H9 (cell line): ENCODE results near the gene ZNF467. TPM values are rescaled to one million over a fixed set of nuclear protein-coding genes. Genes with fewer than 3 reads are reported as not detected.

Experiments
- DNase-seq: peaks from one replicate; pipeline ENCODE4 v3.0.0-alpha.2; 2017
- H2AFZ ChIP-seq: one replicate; pipeline ENCODE4 v1.6.1; 2013; ENCODE audit warnings: mild to moderate bottlenecking, low read length, control low read depth, moderate library complexity
- H2AK5ac ChIP-seq: 2 replicates; pipeline ENCODE4 v1.6.1; 2013; ENCODE audit warnings: low read length, control low read depth, mixed read lengths; ENCODE audit not compliant: insufficient read length
- H2BK120ac ChIP-seq: one replicate; pipeline ENCODE4 v1.6.1; 2013; ENCODE audit warnings: low read depth, mild to moderate bottlenecking, low read length, control low read depth, inconsistent platforms; ENCODE audit not compliant: poor library complexity, severe bottlenecking
- H2BK12ac ChIP-seq: 2 replicates; pipeline ENCODE4 v1.6.1; 2013; ENCODE audit warnings: low read length, control low read depth, mixed read lengths, low read depth; ENCODE audit not compliant: insufficient read length
- H2BK15ac ChIP-seq: 2 replicates; pipeline ENCODE4 v1.6.1; 2013; ENCODE audit warnings: low read depth, low read length, control low read depth
- H2BK20ac ChIP-seq: one replicate; pipeline ENCODE4 v1.6.1; 2013; ENCODE audit warnings: low read depth, mild to moderate bottlenecking, low read length, control low read depth, inconsistent platforms; ENCODE audit not compliant: poor library complexity, severe bottlenecking
- H2BK5ac ChIP-seq: 2 replicates; pipeline ENCODE4 v1.6.1; 2013; ENCODE audit warnings: low read length, control low read depth, mixed read lengths; ENCODE audit not compliant: insufficient read length
- H3K14ac ChIP-seq: 2 replicates; pipeline ENCODE4 v1.6.1; 2013; ENCODE audit warnings: low read length, control low read depth; ENCODE audit not compliant: insufficient read depth
- H3K18ac ChIP-seq: 2 replicates; pipeline ENCODE4 v1.6.1; 2013; ENCODE audit warnings: low read depth, mild to moderate bottlenecking, mixed read lengths, low read length, control low read depth; ENCODE audit not compliant: insufficient read length
- H3K23ac ChIP-seq: 2 replicates; pipeline ENCODE4 v1.6.1; 2013; ENCODE audit warnings: low read length, control low read depth, mixed read lengths, low read depth; ENCODE audit not compliant: insufficient read length
- H3K23me2 ChIP-seq: 2 replicates; pipeline ENCODE4 v1.6.1; 2013; ENCODE audit warnings: low read depth, mild to moderate bottlenecking, mixed read lengths, low read length, control low read depth; ENCODE audit not compliant: insufficient read length, poor library complexity, severe bottlenecking
- H3K27ac ChIP-seq: 2 replicates; pipeline ENCODE4 v1.5.1; 2013; ENCODE audit warnings: low read length, control low read depth, mixed read lengths, low read depth; ENCODE audit not compliant: insufficient read length
- H3K27me3 ChIP-seq: 2 replicates; pipeline ENCODE4 v1.6.1; 2013; ENCODE audit warnings: low read length, control low read depth, inconsistent platforms; ENCODE audit not compliant: insufficient read depth
- H3K4ac ChIP-seq: 2 replicates; pipeline ENCODE4 v1.6.1; 2013; ENCODE audit warnings: low read depth, mild to moderate bottlenecking, control low read depth, inconsistent platforms, low read length, moderate library complexity
- H3K4me1 ChIP-seq: 2 replicates; pipeline ENCODE4 v1.6.1; 2013; ENCODE audit warnings: low read length, control low read depth, inconsistent platforms; ENCODE audit not compliant: insufficient read depth
- H3K4me2 ChIP-seq: 2 replicates; pipeline ENCODE4 v1.6.1; 2013; ENCODE audit warnings: low read length, control low read depth, mixed read lengths; ENCODE audit not compliant: insufficient read length, insufficient read depth
- H3K56ac ChIP-seq: 2 replicates; pipeline ENCODE4 v1.6.1; 2013; ENCODE audit warnings: low read depth, mild to moderate bottlenecking, mixed read lengths, low read length, control low read depth; ENCODE audit not compliant: insufficient read length
- H3K79me1 ChIP-seq: 2 replicates; pipeline ENCODE4 v1.6.1; 2013; ENCODE audit warnings: low read depth, mild to moderate bottlenecking, moderate library complexity, low read length, control low read depth, inconsistent platforms; ENCODE audit not compliant: insufficient read depth, poor library complexity, severe bottlenecking
- H3K79me2 ChIP-seq: 2 replicates; pipeline ENCODE4 v1.6.1; 2013; ENCODE audit warnings: low read length, control low read depth, inconsistent platforms; ENCODE audit not compliant: insufficient read depth
- H3K9ac ChIP-seq: 2 replicates; pipeline ENCODE4 v1.6.1; 2013; ENCODE audit warnings: low read length, control low read depth, mixed read lengths; ENCODE audit not compliant: insufficient read length; ENCODE audit errors: extremely low read depth
- H3K9me3 ChIP-seq: one replicate; pipeline ENCODE4 v1.6.1; 2013; ENCODE audit warnings: low read depth, low read length, inconsistent platforms; ENCODE audit not compliant: control insufficient read depth
- H3T11ph ChIP-seq: one replicate; pipeline ENCODE4 v1.6.1; 2013; ENCODE audit warnings: mild to moderate bottlenecking, low read length, control low read depth, inconsistent platforms
- H4K20me1 ChIP-seq: one replicate; pipeline ENCODE4 v1.6.1; 2013; ENCODE audit not compliant: control insufficient read depth, insufficient read length, insufficient read depth
- H4K5ac ChIP-seq: 2 replicates; pipeline ENCODE4 v1.6.1; 2013; ENCODE audit warnings: low read depth, mild to moderate bottlenecking, mixed read lengths, low read length, control low read depth; ENCODE audit not compliant: insufficient read length
- H4K8ac ChIP-seq: replicated peaks from 2 replicates; pipeline ENCODE4 v1.6.1; 2013; ENCODE audit warnings: low read length, control low read depth, mixed read lengths, low read depth; ENCODE audit not compliant: insufficient read length
- H4K91ac ChIP-seq: 2 replicates; pipeline ENCODE4 v1.6.1; 2013; ENCODE audit warnings: low read depth, mild to moderate bottlenecking, moderate library complexity, mixed read lengths, low read length, control low read depth; ENCODE audit not compliant: insufficient read length
- H3K27ac Mint-ChIP-seq, 3 experiments: 2 replicates in 2 of 3; 3 replicates in 1 of 3; pipeline ENCODE4 v1.8.0; 2020 to 2021; ENCODE audit warnings: mixed read lengths in 3 of 3, mild to moderate bottlenecking in 1 of 3, moderate library complexity in 1 of 3
- H3K27me3 Mint-ChIP-seq: 2 replicates; pipeline ENCODE4 v1.8.0; 2021; ENCODE audit warnings: low read depth, mild to moderate bottlenecking, moderate library complexity, mixed read lengths
- H3K36me3 Mint-ChIP-seq, 3 experiments: 2 replicates in 2 of 3; 3 replicates in 1 of 3; pipeline ENCODE4 v1.8.0; 2020 to 2021; ENCODE audit warnings: low read depth in 3 of 3, mixed read lengths in 3 of 3; ENCODE audit not compliant: insufficient read depth in 1 of 3
- H3K4me1 Mint-ChIP-seq, 2 experiments: 2 replicates each; pipeline ENCODE4 v1.8.0; 2020; ENCODE audit warnings: mixed read lengths in 2 of 2
- H3K4me3 Mint-ChIP-seq, 2 experiments: 2 replicates in 1 of 2; 3 replicates in 1 of 2; pipeline ENCODE4 v1.8.0; 2020 to 2021; ENCODE audit warnings: mild to moderate bottlenecking in 2 of 2, mixed read lengths in 2 of 2, moderate library complexity in 1 of 2
- H3K9me3 Mint-ChIP-seq, 2 experiments: 2 replicates in 1 of 2; 3 replicates in 1 of 2; pipeline ENCODE4 v1.8.0; 2020; ENCODE audit warnings: mild to moderate bottlenecking in 2 of 2, mixed read lengths in 2 of 2, moderate library complexity in 1 of 2
- WGBS: extraction: QIAGEN DNeasy Blood & Tissue Kit; methylation state at CpG from one replicate; pipeline ENCODE4 v1.1.7; 2013; ENCODE audit warnings: missing lambda C conversion rate, low lambda C conversion rate, mixed read lengths; ENCODE audit not compliant: insufficient read length; ENCODE audit errors: extremely low coverage; 5-methylcytosine and 5-hydroxymethylcytosine counted together
- total RNA-seq: library from RNA; stranded (reverse); gene quantifications from 2 replicates; pipeline ENCODE4 v1.2.1, GENCODE V29; 2021
- TF ChIP-seq, protein P1 (sequence below): fragments of 200-600 bp; sonication (generic); conservative IDR thresholded peaks from 3 replicates; pipeline ENCODE4 v1.8.0; 2021; ENCODE audit warnings: antibody characterized with exemption, mild to moderate bottlenecking

Gene ZNF467
- total RNA-seq, 1 experiment from 2014 or later, result 0.31 TPM

- H3K27me3 Mint-ChIP-seq, result no peaks in the 10 kb centered on the region; the same call in 1 of the 2 replicates
- H2BK5ac ChIP-seq, result no peak overlapping the region
- H3K4me1 ChIP-seq, result no peaks in the 10 kb centered on the region
- no peak overlapping the region for H2AK5ac ChIP-seq
- H3K4me1 Mint-ChIP-seq, result peaks cover 7% of the 10 kb centered on the region in 2 experiments
- no peak overlapping the region for H4K91ac ChIP-seq
- H3K27ac Mint-ChIP-seq, result no peak overlapping the region; a peak in 1 of 7 replicates
- H3K18ac ChIP-seq, result no peak overlapping the region
- no peaks in the 10 kb centered on the region for H3K9me3 Mint-ChIP-seq
- H3K14ac ChIP-seq, result no peak overlapping the region
- no peak overlapping the region for H2BK12ac ChIP-seq
- no peak overlapping the region for H3K27ac ChIP-seq
- no peak overlapping the region for H3K9ac ChIP-seq
- H3K4ac ChIP-seq, result no peak overlapping the region
- no peak overlapping the region for H2BK15ac ChIP-seq
- no peak overlapping the region for H2BK120ac ChIP-seq
- no peak overlapping the region for H4K5ac ChIP-seq
- no peak overlapping the region for H3T11ph ChIP-seq
- no peaks in the 10 kb centered on the region for H3K27me3 ChIP-seq
- H3K23me2 ChIP-seq, result no peaks in the 10 kb centered on the region
- H4K8ac ChIP-seq, result no peak overlapping the region
- TF ChIP-seq, protein P1, sequence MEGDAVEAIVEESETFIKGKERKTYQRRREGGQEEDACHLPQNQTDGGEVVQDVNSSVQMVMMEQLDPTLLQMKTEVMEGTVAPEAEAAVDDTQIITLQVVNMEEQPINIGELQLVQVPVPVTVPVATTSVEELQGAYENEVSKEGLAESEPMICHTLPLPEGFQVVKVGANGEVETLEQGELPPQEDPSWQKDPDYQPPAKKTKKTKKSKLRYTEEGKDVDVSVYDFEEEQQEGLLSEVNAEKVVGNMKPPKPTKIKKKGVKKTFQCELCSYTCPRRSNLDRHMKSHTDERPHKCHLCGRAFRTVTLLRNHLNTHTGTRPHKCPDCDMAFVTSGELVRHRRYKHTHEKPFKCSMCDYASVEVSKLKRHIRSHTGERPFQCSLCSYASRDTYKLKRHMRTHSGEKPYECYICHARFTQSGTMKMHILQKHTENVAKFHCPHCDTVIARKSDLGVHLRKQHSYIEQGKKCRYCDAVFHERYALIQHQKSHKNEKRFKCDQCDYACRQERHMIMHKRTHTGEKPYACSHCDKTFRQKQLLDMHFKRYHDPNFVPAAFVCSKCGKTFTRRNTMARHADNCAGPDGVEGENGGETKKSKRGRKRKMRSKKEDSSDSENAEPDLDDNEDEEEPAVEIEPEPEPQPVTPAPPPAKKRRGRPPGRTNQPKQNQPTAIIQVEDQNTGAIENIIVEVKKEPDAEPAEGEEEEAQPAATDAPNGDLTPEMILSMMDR, result no peak
- no peak overlapping the region for H2BK20ac ChIP-seq
- peaks cover 3% of the 10 kb centered on the region for H3K79me1 ChIP-seq
- H3K4me3 Mint-ChIP-seq, result no peak overlapping the region
- H3K36me3 Mint-ChIP-seq, result peaks cover 7 to 39% (median 33%) of the 10 kb centered on the region in 3 experiments; a peak in 6 of 7 replicates
- H3K23ac ChIP-seq, result no peak overlapping the region
- H2AFZ ChIP-seq, result no peak overlapping the region
- WGBS, result no CpG with 5 or more reads among the region's 22 CpGs
- no peaks in the 10 kb centered on the region for H3K9me3 ChIP-seq
- H4K20me1 ChIP-seq, result no peaks in the 10 kb centered on the region
- no peak overlapping the region for H3K4me2 ChIP-seq
- no peaks in the 10 kb centered on the region for H3K79me2 ChIP-seq
- DNase-seq, result peak; percentile 21
- no peak overlapping the region for H3K56ac ChIP-seq
These were observed 52.9 kb downstream of the ZNF467 start for GRCh38 chr7:149720372-149721083.
